SK-N-SH treated with all-trans-retinoic acid at 6 μM for 48 hours (cell line): Measurements from ENCODE around the gene HDAC5.

ENCODE experiments used
- ATAC-seq: fragments of 200-7000 bp; cut with Tn5 transposase; 3 replicates; pipeline ENCODE4 v1.9.1; 2020; ENCODE audit warnings: mild to moderate bottlenecking, moderate library complexity
- ARNTL ChIP-seq: fragments of 450-650 bp; formaldehyde crosslinking; IDR thresholded peaks from 2 replicates; pipeline ENCODE4 v1.5.0; 2020; ENCODE audit warnings: low read depth, mild to moderate bottlenecking, moderate library complexity, borderline replicate concordance
- BACH2 ChIP-seq: fragments of 250-450 bp; sonication (Bioruptor Pico); IDR thresholded peaks from 2 replicates; pipeline ENCODE4 v1.9.0; 2021; ENCODE audit warnings: mild to moderate bottlenecking, borderline replicate concordance
- CSDC2 ChIP-seq: fragments of 250-450 bp; sonication (Bioruptor Pico); IDR thresholded peaks from 2 replicates; pipeline ENCODE4 v1.5.0; 2020; ENCODE audit warnings: mild to moderate bottlenecking, moderate library complexity
- ESRRG ChIP-seq: fragments of 250-450 bp; sonication (Bioruptor Pico); IDR thresholded peaks from 2 replicates; pipeline ENCODE4 v1.6.1; 2021; ENCODE audit warnings: mild to moderate bottlenecking
- GLIS3 ChIP-seq: fragments of 250-450 bp; sonication (Bioruptor Pico); IDR thresholded peaks from 2 replicates; pipeline ENCODE4 v1.5.0; 2020; ENCODE audit warnings: mild to moderate bottlenecking, moderate library complexity
- ISL1 ChIP-seq: fragments of 250-450 bp; sonication (Bioruptor Pico); IDR thresholded peaks from 2 replicates; pipeline ENCODE4 v2.1.2; 2022; ENCODE audit warnings: mild to moderate bottlenecking, moderate library complexity
- RARB ChIP-seq: fragments of 250-450 bp; sonication (Bioruptor Pico); IDR thresholded peaks from 2 replicates; pipeline ENCODE4 v1.8.0; 2021; ENCODE audit warnings: mild to moderate bottlenecking, moderate library complexity
- SNAI2 ChIP-seq: fragments of 250-450 bp; sonication (Bioruptor Pico); IDR thresholded peaks from 2 replicates; pipeline ENCODE4 v1.5.0; 2020; ENCODE audit warnings: mild to moderate bottlenecking, moderate library complexity
- TCF4 ChIP-seq: fragments of 250-450 bp; sonication (Bioruptor Pico); IDR thresholded peaks from 2 replicates; pipeline ENCODE4 v1.8.0; 2021; ENCODE audit warnings: mild to moderate bottlenecking, moderate library complexity, borderline replicate concordance
- TOX ChIP-seq: fragments of 250-450 bp; sonication (Bioruptor Pico); IDR thresholded peaks from 2 replicates; pipeline ENCODE4 v1.8.0; 2021; ENCODE audit warnings: mild to moderate bottlenecking, moderate library complexity, borderline replicate concordance
- ZC3H10 ChIP-seq: fragments of 250-450 bp; sonication (Bioruptor Pico); IDR thresholded peaks from 2 replicates; pipeline ENCODE4 v1.5.1; 2021; ENCODE audit warnings: mild to moderate bottlenecking, moderate library complexity
- ZFP3 ChIP-seq: fragments of 250-450 bp; sonication (Bioruptor Pico); IDR thresholded peaks from 2 replicates; pipeline ENCODE4 v1.5.0; 2020; ENCODE audit warnings: mild to moderate bottlenecking, moderate library complexity
- ZFP30 ChIP-seq: fragments of 450-650 bp; formaldehyde crosslinking; IDR thresholded peaks from 2 replicates; pipeline ENCODE4 v1.5.0; 2022; ENCODE audit warnings: mild to moderate bottlenecking, moderate library complexity
- ZNF565 ChIP-seq: fragments of 450-650 bp; formaldehyde crosslinking; conservative IDR thresholded peaks from 2 replicates; pipeline ENCODE4 v1.5.0; 2020; ENCODE audit warnings: low read depth, mild to moderate bottlenecking, moderate library complexity
- ZNF70 ChIP-seq: fragments of 450-650 bp; formaldehyde crosslinking; IDR thresholded peaks from 2 replicates; pipeline ENCODE4 v1.5.0; 2020; ENCODE audit warnings: mild to moderate bottlenecking, moderate library complexity
- ZNF8 ChIP-seq: fragments of 450-650 bp; formaldehyde crosslinking; IDR thresholded peaks from 2 replicates; pipeline ENCODE4 v1.5.0; 2020; ENCODE audit warnings: mild to moderate bottlenecking, moderate library complexity
- TF ChIP-seq, protein P1 (sequence below): fragments of 250-450 bp; sonication (Bioruptor Pico); IDR thresholded peaks from 2 replicates; pipeline ENCODE4 v1.8.0; 2021; ENCODE audit warnings: low read depth, mild to moderate bottlenecking, moderate library complexity, borderline replicate concordance
- TF ChIP-seq, protein P2 (sequence below): fragments of 250-450 bp; sonication (Bioruptor Pico); IDR thresholded peaks from 2 replicates; pipeline ENCODE4 v1.5.0; 2020; ENCODE audit warnings: mild to moderate bottlenecking, moderate library complexity
- TF ChIP-seq, protein P3 (sequence below): fragments of 250-450 bp; sonication (Bioruptor Pico); IDR thresholded peaks from 2 replicates; pipeline ENCODE4 v1.5.1; 2021; ENCODE audit warnings: mild to moderate bottlenecking, moderate library complexity
- TF ChIP-seq, protein P4 (sequence below): fragments of 250-450 bp; sonication (Bioruptor Pico); IDR thresholded peaks from 2 replicates; pipeline ENCODE4 v1.5.1; 2020; ENCODE audit warnings: low read depth, mild to moderate bottlenecking, moderate library complexity
- TF ChIP-seq, protein P5 (sequence below): fragments of 250-450 bp; sonication (Bioruptor Pico); IDR thresholded peaks from 2 replicates; pipeline ENCODE4 v1.8.0; 2020; ENCODE audit warnings: mild to moderate bottlenecking, moderate library complexity, borderline replicate concordance

Gene HDAC5

DNA sequence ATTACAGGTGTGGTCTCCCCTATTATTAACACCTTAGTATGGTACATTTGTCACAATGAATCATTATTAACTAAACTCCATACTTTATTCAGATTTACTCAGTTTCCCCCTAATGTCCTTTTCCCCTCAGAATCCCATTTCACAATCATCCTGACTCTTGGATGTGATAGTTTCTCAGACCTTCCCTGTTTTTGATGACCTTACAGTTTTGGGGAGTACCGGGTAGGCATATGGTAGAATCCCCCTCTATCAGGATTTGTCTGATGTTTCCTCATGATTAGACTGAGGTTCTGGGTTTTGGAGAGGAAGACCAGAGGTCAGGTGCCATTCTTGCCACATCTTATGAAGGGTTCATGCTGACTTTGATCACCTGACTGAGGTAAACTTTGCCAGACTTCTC lies 41.0 kb upstream of the HDAC5 start:
- TF ChIP-seq ZFP30 (CRISPR knock-in tag) = no peak
- TF ChIP-seq ISL1 (CRISPR knock-in tag) = no peak
- TF ChIP-seq, protein P1, sequence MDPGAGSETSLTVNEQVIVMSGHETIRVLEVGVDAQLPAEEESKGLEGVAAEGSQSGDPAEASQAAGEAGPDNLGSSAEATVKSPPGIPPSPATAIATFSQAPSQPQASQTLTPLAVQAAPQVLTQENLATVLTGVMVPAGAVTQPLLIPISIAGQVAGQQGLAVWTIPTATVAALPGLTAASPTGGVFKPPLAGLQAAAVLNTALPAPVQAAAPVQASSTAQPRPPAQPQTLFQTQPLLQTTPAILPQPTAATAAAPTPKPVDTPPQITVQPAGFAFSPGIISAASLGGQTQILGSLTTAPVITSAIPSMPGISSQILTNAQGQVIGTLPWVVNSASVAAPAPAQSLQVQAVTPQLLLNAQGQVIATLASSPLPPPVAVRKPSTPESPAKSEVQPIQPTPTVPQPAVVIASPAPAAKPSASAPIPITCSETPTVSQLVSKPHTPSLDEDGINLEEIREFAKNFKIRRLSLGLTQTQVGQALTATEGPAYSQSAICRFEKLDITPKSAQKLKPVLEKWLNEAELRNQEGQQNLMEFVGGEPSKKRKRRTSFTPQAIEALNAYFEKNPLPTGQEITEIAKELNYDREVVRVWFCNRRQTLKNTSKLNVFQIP (CRISPR knock-in tag) = no peak
- TF ChIP-seq TOX (CRISPR knock-in tag) = no peak
- TF ChIP-seq ZNF565 (CRISPR knock-in tag) = no peak
- TF ChIP-seq BACH2 (CRISPR knock-in tag) = no peak
- no peak for TF ChIP-seq ARNTL (CRISPR knock-in tag)
- no peak for TF ChIP-seq ZNF70 (CRISPR knock-in tag)
- no peak for TF ChIP-seq ZC3H10 (CRISPR knock-in tag)
- TF ChIP-seq, protein P2, sequence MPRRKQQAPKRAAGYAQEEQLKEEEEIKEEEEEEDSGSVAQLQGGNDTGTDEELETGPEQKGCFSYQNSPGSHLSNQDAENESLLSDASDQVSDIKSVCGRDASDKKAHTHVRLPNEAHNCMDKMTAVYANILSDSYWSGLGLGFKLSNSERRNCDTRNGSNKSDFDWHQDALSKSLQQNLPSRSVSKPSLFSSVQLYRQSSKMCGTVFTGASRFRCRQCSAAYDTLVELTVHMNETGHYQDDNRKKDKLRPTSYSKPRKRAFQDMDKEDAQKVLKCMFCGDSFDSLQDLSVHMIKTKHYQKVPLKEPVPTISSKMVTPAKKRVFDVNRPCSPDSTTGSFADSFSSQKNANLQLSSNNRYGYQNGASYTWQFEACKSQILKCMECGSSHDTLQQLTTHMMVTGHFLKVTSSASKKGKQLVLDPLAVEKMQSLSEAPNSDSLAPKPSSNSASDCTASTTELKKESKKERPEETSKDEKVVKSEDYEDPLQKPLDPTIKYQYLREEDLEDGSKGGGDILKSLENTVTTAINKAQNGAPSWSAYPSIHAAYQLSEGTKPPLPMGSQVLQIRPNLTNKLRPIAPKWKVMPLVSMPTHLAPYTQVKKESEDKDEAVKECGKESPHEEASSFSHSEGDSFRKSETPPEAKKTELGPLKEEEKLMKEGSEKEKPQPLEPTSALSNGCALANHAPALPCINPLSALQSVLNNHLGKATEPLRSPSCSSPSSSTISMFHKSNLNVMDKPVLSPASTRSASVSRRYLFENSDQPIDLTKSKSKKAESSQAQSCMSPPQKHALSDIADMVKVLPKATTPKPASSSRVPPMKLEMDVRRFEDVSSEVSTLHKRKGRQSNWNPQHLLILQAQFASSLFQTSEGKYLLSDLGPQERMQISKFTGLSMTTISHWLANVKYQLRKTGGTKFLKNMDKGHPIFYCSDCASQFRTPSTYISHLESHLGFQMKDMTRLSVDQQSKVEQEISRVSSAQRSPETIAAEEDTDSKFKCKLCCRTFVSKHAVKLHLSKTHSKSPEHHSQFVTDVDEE (CRISPR knock-in tag) = no peak
- no peak for TF ChIP-seq GLIS3 (CRISPR knock-in tag)
- TF ChIP-seq SNAI2 (CRISPR knock-in tag) = no peak
- no peak for TF ChIP-seq CSDC2 (CRISPR knock-in tag)
- TF ChIP-seq, protein P3, sequence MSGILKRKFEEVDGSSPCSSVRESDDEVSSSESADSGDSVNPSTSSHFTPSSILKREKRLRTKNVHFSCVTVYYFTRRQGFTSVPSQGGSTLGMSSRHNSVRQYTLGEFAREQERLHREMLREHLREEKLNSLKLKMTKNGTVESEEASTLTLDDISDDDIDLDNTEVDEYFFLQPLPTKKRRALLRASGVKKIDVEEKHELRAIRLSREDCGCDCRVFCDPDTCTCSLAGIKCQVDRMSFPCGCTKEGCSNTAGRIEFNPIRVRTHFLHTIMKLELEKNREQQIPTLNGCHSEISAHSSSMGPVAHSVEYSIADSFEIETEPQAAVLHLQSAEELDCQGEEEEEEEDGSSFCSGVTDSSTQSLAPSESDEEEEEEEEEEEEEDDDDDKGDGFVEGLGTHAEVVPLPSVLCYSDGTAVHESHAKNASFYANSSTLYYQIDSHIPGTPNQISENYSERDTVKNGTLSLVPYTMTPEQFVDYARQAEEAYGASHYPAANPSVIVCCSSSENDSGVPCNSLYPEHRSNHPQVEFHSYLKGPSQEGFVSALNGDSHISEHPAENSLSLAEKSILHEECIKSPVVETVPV (CRISPR knock-in tag) = no peak
- ATAC-seq = no peak

GRCh38 chr17:44159519-44160210 lies 36.2 kb upstream of the HDAC5 start:
- TF ChIP-seq ZC3H10 (CRISPR knock-in tag) (no peak), BACH2 (CRISPR knock-in tag) (no peak), ESRRG (no peak), SNAI2 (CRISPR knock-in tag) (no peak), GLIS3 (CRISPR knock-in tag) (no peak), TOX (CRISPR knock-in tag) (no peak), TCF4 (CRISPR knock-in tag) (no peak), RARB (CRISPR knock-in tag) (no peak), ZFP3 (CRISPR knock-in tag) (no peak), ISL1 (CRISPR knock-in tag) (no peak), ZNF8 (CRISPR knock-in tag) (no peak), CSDC2 (CRISPR knock-in tag) (no peak), ZFP30 (CRISPR knock-in tag) (no peak)
- TF ChIP-seq, protein P1 (CRISPR knock-in tag) = no peak
- TF ChIP-seq, protein P3 (CRISPR knock-in tag) = no peak
- TF ChIP-seq, protein P4, sequence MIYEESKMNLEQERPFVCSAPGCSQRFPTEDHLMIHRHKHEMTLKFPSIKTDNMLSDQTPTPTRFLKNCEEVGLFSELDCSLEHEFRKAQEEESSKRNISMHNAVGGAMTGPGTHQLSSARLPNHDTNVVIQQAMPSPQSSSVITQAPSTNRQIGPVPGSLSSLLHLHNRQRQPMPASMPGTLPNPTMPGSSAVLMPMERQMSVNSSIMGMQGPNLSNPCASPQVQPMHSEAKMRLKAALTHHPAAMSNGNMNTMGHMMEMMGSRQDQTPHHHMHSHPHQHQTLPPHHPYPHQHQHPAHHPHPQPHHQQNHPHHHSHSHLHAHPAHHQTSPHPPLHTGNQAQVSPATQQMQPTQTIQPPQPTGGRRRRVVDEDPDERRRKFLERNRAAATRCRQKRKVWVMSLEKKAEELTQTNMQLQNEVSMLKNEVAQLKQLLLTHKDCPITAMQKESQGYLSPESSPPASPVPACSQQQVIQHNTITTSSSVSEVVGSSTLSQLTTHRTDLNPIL (CRISPR knock-in tag) = no peak
- TF ChIP-seq, protein P2 (CRISPR knock-in tag) = no peak
- TF ChIP-seq, protein P5, sequence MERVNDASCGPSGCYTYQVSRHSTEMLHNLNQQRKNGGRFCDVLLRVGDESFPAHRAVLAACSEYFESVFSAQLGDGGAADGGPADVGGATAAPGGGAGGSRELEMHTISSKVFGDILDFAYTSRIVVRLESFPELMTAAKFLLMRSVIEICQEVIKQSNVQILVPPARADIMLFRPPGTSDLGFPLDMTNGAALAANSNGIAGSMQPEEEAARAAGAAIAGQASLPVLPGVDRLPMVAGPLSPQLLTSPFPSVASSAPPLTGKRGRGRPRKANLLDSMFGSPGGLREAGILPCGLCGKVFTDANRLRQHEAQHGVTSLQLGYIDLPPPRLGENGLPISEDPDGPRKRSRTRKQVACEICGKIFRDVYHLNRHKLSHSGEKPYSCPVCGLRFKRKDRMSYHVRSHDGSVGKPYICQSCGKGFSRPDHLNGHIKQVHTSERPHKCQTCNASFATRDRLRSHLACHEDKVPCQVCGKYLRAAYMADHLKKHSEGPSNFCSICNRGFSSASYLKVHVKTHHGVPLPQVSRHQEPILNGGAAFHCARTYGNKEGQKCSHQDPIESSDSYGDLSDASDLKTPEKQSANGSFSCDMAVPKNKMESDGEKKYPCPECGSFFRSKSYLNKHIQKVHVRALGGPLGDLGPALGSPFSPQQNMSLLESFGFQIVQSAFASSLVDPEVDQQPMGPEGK (CRISPR knock-in tag) = no peak
- no peak for ATAC-seq
